Measurements from ENCODE around the gene IRF2. TPM values are rescaled to one million over a fixed set of nuclear protein-coding genes. Genes with fewer than 3 reads are reported as not detected.

The IRF2 gene
- 10 to 100 TPM; 23.7 to 36.8 (median 30.4) TPM for total RNA-seq

DNA sequence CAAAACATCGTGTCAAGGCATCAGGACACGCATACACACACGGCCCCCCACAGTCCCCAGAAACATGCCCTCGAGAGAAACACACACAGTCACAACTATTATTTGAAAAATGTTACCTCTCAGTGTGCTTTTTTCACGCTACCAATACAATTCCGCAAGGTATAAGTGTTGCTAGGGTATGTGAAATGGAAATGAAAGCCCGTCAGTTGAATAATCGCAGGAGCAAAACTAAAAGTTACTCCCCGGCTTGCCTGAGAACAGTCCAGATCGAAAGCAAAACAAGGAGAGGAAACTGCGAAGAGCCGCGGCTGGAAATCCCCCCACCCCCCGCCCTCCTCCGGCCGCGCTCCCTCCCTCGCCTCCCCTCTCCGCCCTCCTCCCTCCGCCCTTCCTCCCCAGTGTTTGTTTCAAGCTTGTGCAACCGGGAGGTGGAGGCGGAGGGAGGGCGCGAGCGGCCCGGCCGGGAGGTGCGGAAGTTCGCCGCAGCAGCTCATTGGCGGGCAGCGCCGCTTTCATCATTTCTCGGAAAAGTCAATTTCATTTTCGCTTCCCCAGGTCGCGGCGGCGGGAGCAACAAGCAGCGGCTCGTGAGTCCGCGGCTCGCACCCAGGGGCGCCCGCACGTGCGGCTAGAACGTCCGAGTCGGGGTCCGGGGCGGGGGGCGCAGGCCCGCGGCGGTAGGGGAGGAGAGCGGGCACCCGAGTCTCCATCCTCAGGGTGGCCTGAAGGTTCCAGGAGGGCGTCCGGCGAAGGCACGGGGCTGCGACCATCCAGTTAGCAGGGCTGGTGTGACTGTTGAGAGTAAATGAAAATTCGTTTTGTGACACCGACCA, at the start of gene IRF2:
Gene IRF2 (minus strand): TSS at position 288 of the 833 bp plus-strand sequence. CDS start 45,486 bp downstream, outside the sequence.
- Histone ChIP-seq H3K4me3 (peak within 1 kb of the TSS; percentile 75 to 97 (median 86)), H3K27me3 (no peaks in the 10 kb centered on the region), H3K36me3 (no peaks in the 10 kb centered on the region), H3K9me3 (no peaks in the 10 kb centered on the region), H3K27ac (peak within 1 kb of the TSS; percentile 87 to 100 (median 99)), H3K4me1 (peaks cover 0 to 71% (median 53%) of the 10 kb centered on the region in 4 donors)
- TF ChIP-seq, protein P1, sequence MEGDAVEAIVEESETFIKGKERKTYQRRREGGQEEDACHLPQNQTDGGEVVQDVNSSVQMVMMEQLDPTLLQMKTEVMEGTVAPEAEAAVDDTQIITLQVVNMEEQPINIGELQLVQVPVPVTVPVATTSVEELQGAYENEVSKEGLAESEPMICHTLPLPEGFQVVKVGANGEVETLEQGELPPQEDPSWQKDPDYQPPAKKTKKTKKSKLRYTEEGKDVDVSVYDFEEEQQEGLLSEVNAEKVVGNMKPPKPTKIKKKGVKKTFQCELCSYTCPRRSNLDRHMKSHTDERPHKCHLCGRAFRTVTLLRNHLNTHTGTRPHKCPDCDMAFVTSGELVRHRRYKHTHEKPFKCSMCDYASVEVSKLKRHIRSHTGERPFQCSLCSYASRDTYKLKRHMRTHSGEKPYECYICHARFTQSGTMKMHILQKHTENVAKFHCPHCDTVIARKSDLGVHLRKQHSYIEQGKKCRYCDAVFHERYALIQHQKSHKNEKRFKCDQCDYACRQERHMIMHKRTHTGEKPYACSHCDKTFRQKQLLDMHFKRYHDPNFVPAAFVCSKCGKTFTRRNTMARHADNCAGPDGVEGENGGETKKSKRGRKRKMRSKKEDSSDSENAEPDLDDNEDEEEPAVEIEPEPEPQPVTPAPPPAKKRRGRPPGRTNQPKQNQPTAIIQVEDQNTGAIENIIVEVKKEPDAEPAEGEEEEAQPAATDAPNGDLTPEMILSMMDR (IDR thresholded peaks at IDR 0.05): peak in 3 of 5 experiments; percentile 4 to 60 (median 59)
- peak; percentile 98 to 99 for TF ChIP-seq EP300 (IDR thresholded peaks at IDR 0.05)
- peak; percentile 91 to 93 for TF ChIP-seq POLR2A (IDR thresholded peaks at IDR 0.05)
- 0 to 1% methylated on average over 40 to 53 of the region's 66 CpGs for WGBS, 2 donors
- DNase-seq (ENCODE audit: low spot score in 2 of 2): peak; percentile 91 to 94

DNA sequence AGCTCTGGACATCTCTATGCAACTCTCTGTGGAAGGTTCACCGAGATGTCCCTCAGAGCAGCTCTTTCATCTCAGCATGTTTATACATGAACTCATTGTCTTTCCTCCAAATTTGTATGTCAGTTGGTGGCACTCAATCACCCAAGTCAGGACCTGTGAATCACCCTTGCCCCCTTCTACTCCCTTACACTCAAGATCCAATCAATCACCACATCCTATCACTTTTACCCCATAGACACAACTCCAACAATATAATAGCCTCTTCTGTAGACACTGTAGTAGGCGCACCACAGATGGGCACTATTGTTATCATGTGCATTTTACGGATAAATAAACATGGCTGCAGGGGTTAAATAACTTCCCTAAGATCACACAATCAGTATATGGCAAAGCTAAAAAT, 41.3 kb upstream of the IRF2 start:
- DNase-seq (ENCODE audit: low spot score in 2 of 2): no peak
- TF ChIP-seq POLR2A (IDR thresholded peaks at IDR 0.05) (no peak), EP300 (IDR thresholded peaks at IDR 0.05) (no peak)
- TF ChIP-seq, protein P1 (IDR thresholded peaks at IDR 0.05): no peak
- WGBS, 2 donors: 84 to 91% methylated on average over 3 of the region's 3 CpGs
- Histone ChIP-seq H3K9me3 (peaks cover 0 to 8% (median 1%) of the 10 kb centered on the region in 4 donors), H3K27me3 (no peaks in the 10 kb centered on the region), H3K36me3 (no peaks in the 10 kb centered on the region), H3K4me3 (no peak overlapping the region), H3K4me1 (peaks cover 0 to 14% (median 4%) of the 10 kb centered on the region in 4 donors), H3K27ac (peak overlapping the region in 1 of 4 donors; percentile 85)

DNA sequence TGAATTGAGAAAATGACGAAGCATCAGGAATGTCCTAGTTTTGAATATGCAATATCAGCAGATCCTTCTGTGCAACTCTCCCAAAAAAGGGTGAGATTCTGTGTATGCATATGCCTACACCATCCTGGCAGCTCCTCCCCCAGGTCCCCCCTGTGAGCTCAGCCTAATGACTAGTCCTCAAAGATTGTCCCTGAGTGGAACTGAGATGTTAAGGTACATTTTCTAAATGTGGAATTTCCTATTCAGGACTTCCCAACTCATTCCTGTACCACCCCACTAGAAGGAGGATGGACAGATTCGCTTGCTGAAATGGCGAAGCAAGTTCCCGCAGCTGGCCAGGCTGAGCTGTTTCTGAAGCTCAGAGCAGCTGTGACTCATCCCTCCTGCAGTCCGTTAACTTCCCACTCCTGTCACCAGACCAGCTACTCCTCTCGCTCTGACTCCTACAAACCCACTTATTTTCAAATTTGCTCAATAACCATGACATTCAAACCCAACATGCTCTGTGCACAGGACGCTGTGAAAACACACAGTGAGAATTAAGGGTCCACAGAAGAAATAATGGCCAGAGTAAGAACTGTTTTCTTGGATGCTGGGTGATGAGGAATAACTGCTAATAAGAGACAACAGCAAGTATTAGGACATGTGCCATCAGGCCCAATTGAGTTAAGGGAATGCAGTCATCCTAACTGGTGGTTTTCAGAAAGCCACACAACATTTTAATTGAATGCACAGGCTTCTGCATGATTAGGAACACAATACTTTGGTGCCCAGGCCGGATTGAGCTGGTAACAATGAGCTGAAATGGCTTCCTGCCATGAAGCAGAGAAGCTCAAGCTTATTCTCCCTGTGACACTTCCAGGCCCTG, 40.0 kb upstream of the IRF2 start:
- DNase-seq (ENCODE audit: low spot score in 2 of 2): peak in 1 of 2 donors; percentile 24
- no peaks in the 10 kb centered on the region for H3K27me3 ChIP-seq
- peak overlapping the region in 2 of 4 donors; percentile 59 to 85 for H3K27ac ChIP-seq
- 41 to 50% methylated on average over 8 of the region's 8 CpGs for WGBS, 2 donors
- H3K4me3 ChIP-seq: no peak overlapping the region
- H3K4me1 ChIP-seq: peaks cover 0 to 14% (median 4%) of the 10 kb centered on the region in 4 donors
- H3K9me3 ChIP-seq: peaks cover 0 to 8% (median 1%) of the 10 kb centered on the region in 4 donors
- TF ChIP-seq, protein P1 (IDR thresholded peaks at IDR 0.05): no peak
- TF ChIP-seq POLR2A (IDR thresholded peaks at IDR 0.05) (no peak), EP300 (IDR thresholded peaks at IDR 0.05) (no peak)
- no peaks in the 10 kb centered on the region for H3K36me3 ChIP-seq

DNA sequence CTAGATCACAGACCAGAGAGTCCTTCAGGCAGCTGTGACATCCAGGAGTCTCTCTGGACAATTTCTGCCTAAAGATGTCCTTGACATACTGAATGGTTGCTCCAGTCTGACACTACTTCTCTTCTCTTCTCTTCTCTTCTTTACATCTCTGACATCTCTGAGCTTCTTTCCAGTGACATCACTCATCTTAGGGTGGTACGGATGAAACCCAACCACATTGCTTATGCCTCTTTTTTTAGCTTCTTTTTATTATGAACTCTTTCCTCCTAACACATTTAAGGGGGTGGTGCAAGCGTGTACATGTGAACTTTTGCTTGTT, 39.4 kb upstream of the IRF2 start:
- Histone ChIP-seq H3K9me3 (peaks cover 0 to 8% (median 0%) of the 10 kb centered on the region in 4 donors), H3K27me3 (no peaks in the 10 kb centered on the region), H3K36me3 (no peaks in the 10 kb centered on the region), H3K4me1 (peaks cover 0 to 14% (median 4%) of the 10 kb centered on the region in 4 donors), H3K4me3 (no peak overlapping the region), H3K27ac (peak overlapping the region in 2 of 4 donors; percentile 59 to 85)
- DNase-seq (ENCODE audit: low spot score in 2 of 2): no peak
- 54 to 64% methylated on average over 2 of the region's 2 CpGs for WGBS, 2 donors
- TF ChIP-seq POLR2A (IDR thresholded peaks at IDR 0.05): no peak
- TF ChIP-seq, protein P1 (IDR thresholded peaks at IDR 0.05): no peak
- TF ChIP-seq EP300 (IDR thresholded peaks at IDR 0.05): no peak
